Fibroblast of skin of right biceps (primary cell): Measurements from ENCODE around the gene ANAPC5.
A peak's percentile ranks its signal among the peaks of the same experiment; 100 is the strongest.
"Not testable (repeated sequence)": the region's sequence is repeated elsewhere in the genome, so short reads cannot be mapped to it uniquely, and the experiment has no call there.

Experiments
- DNase-seq: peaks from one replicate; pipeline ENCODE4 v3.0.0-alpha.2; 2013

The ANAPC5 gene, protein sequence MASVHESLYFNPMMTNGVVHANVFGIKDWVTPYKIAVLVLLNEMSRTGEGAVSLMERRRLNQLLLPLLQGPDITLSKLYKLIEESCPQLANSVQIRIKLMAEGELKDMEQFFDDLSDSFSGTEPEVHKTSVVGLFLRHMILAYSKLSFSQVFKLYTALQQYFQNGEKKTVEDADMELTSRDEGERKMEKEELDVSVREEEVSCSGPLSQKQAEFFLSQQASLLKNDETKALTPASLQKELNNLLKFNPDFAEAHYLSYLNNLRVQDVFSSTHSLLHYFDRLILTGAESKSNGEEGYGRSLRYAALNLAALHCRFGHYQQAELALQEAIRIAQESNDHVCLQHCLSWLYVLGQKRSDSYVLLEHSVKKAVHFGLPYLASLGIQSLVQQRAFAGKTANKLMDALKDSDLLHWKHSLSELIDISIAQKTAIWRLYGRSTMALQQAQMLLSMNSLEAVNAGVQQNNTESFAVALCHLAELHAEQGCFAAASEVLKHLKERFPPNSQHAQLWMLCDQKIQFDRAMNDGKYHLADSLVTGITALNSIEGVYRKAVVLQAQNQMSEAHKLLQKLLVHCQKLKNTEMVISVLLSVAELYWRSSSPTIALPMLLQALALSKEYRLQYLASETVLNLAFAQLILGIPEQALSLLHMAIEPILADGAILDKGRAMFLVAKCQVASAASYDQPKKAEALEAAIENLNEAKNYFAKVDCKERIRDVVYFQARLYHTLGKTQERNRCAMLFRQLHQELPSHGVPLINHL

DNA sequence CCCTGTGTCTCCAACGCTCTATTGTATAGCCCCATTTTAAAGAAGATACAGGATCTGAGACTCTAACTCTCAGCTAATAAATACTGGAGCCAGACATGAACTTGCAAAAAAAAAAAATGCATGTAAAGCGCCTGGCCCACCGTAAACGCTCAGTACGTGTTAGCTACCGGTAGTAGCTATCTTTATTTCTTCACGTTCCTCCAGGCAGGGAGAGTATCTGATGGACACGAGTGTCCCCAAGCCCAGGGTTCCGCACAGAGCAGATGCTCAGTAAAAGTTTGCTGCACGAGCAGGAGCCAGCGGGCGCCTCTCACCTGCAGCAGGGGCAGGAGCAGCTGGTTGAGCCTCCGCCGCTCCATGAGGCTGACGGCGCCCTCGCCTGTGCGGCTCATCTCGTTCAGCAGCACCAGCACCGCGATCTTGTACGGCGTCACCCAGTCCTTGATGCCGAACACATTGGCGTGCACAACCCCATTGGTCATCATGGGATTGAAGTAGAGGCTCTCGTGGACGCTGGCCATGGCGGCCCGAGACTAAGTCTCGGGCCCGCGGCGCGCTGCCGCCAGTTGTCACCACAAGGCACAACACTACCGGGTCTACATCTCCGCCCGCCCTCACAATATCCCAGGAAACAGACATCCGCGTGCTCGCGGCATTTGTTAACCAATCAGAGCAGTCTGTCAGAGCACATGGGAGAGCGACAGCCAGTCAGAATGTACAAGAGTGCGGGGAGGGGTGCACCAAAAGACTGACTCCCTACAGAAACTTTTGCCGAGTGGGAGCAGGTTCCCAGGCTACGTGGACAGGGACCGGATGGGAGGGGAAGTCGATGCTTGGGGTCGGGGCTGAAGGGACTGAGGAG lies at the start of gene ANAPC5:
Gene ANAPC5 (minus strand): TSS at position 592 of the 862 bp plus-strand sequence. CDS start 71 bp downstream, at position 521.
- peak; percentile 99 for DNase-seq

DNA sequence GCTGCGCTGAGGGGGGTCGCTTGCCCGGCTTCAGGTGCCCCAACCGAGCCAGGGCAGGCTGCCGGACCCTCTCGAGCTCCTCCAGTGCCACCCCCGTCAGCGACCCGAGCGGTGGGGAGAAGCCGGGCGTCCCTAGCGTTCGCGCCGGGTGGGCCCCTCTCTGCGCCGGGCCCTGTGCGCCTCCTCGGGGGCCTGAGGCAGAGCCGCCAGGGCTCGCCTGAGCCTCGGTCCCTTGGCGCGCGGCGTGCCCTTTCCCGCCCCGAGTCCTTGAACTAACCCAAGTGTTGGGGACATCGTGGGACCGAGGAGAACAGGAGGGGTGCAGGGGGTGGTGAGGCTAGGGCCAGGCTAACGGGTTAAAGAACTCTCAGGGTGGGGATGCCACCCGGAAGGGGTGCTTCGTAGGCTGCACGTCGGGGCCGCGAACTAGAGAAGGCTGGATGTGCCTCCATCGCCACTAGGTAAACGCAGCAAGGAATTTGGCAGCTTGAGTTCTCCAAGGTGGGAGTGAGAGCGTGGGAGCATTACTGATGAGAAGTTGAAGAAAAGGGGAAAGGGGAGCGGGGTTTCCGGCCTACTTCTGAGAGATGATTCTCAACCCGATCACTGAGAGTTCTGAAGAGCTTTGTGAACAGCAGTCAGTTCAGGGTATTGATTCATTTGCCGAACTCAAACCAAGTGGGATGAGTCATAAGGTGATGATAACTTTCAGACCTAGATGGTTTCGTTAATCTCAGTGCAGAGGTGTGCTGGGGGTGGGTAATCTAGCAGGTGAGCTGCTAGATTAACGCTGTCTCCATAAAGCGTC lies 48.3 kb upstream of the ANAPC5 start:
- peak; percentile 41 for DNase-seq

DNA sequence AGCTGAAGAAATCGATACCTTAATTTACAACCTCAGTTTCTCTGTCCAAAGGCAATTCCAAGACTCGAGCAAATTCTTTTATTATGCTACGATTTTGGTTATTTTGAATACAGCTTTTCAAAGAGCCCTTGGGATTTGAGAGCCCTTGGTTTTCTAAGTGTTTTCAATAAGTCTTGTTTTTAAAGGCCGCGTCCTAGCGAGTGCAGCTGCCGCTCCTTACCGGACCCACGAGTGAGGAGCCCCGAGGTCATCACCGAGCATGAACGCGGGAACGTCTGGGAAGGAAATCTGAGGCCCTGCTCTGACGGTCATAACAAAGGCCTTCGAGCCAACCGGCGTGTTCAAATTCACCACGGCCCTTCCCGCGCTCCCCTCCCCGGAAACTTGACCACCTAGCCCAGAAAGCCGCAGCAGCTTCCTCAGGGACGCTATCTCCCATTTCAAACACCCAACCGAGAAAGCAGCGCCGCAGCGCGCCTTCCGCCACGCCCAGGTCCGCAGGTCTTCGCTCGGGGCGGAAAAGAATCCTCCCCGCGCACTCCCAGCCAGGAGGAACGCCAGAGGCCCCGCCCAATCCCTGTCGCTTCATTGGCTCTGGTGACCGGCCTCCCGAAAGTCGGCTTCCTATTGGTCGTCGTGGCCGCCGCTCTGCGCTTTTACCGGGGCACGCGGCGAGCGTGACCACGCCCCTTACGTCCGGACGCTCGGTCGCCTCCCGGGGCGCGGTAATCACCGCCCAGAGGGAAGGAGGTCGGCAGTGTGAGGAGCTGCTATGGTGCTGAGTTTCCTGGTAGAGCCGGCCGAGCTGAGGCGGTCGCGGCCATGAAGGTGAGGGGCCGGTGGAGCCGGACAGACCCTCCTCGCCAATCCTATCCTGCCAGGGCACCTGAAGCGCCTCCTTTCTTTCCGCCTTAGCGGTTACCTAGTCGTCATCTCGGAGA lies 47.5 kb upstream of the ANAPC5 start, which contains the start of gene RNF34:
Gene RNF34 (plus strand): TSS at position 728 of the 941 bp plus-strand sequence. CDS start 95 bp downstream, at position 823.
- peak; percentile 99 for DNase-seq

DNA sequence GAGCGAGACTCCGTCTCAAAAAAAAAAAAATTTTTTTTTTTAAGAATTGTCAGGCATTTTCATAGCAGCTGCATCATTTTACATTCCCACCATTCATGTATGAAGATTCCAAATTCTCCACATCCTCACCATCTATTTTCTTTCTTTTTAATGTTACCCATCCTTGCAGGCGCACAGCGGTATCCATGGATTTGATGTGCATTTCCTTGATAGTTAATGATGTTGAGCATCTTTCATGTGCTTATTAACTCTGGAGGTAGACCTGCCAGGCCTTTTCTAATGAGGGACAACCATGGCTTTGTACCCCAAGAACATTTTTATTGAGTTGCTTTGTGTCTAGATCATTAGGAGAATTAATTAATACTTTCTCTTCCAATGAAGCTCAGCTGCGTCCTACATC lies 46.1 kb upstream of the ANAPC5 start:
- DNase-seq, result no peak

DNA sequence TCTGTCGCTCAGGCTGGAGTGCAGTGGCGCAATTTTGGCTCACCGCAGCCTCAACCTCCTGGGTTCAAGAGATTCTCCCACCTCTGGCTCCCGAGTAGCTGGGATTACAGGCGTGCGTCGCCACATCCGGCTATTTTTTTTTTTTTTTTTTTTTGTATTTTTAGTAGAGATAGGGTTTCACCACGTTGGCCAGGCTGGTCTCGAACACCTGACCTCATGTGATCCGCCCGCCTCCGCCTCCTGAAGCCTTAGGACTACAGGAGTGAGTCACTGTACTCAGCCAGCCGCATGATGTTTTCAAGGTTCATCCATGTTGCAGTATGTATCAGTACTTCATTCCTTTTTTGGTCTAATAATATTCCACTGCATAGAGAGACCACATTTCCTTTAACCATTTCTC lies 45.3 kb upstream of the ANAPC5 start:
- no peak for DNase-seq

DNA sequence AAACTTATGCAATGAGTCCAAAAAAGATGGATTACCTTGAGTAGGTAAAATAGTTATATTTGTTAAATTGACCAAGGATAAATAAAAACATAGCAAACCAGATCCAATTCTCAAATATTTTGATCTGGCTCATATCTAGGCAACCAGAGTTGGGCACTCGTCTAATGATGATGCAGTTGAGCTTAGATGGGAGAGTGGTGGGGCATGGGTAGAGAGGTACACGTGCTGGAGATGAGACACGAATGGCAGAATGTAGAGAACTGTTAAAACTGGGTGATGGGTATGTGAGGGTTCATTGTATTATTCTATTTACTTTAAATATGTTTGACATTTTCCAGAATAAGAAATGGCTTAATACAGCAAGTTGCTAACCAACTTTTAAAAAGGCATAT lies 40.1 kb upstream of the ANAPC5 start:
- DNase-seq, result no peak

DNA sequence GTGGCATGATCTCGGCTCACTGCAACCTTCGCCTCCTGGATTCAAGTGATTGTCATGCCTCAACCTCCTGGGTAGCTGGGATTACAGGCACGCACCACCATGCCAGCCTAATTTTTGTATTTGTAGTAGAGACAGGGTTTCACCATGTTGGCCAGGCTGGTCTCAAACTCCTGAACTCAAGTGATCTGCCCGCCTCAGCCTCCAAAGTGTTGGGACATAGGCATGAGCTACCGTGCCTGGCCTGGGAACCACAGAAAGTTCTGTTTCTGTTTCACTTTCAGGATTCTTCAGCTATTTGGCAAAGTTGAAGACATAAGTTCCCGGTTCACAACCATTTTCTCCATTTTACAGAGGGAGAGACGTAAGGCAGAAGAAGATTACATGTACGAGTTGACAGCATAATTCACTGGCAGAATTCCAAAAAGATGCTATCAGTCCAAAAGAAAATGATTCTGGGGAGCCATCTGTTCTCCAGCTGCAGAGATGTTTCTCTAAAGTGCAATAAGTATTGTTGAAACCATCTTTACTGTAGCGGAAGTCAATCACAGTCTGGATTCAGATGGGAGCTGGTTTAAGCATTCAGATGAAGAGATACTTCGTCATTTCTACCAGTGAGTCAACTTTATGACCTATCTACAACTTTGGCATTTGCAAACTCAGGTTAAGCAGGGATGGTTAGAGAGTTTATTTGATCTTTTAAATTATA lies 39.6 kb upstream of the ANAPC5 start:
- peak; percentile 56 for DNase-seq

DNA sequence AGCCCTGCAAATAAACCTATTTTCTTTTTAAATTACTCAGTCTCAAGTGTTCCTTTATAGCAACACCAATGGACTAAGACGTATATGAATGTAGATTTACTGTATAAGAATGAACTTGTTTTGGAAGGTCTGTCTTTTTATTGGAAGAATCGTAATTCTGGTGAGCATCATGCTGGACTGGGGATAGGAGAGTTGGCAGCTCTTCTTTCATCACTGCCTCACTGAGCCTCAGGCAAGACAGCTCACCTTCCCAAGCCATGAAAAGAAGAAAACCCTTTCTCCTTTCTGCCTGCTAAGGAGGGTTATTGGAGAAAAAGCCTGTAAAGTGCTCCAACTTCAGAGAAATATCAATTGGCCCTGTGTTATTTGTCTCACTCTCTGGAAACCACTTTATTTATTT lies 38.6 kb upstream of the ANAPC5 start:
- no peak for DNase-seq

DNA sequence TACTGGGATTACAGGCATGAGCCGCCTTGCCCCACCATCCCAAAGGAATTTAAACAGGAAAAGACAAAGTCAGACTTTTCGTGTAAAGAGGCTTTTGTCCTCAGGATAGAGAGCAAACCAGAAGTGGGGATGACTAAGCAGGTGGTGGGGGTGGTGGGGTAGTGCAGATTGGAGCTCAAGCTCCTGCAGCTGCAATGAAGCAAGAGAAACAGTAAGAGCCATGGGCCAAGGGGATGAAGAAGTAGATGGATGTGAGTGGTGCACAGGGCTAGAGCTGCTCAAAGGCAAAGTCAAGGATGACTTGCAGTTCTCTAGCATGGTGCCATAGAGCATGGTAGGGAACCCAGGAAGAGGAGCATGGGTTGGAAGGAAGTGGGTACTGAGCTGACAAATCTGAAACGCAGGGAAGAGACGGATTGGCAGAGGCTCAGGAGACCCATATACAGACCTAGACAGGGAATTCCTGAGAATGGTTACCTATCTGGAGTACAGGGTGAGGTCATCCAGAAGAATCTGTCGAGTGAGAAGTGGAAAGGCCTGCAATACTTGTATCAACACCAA lies 36.3 kb upstream of the ANAPC5 start:
- DNase-seq, result peak; percentile 88

DNA sequence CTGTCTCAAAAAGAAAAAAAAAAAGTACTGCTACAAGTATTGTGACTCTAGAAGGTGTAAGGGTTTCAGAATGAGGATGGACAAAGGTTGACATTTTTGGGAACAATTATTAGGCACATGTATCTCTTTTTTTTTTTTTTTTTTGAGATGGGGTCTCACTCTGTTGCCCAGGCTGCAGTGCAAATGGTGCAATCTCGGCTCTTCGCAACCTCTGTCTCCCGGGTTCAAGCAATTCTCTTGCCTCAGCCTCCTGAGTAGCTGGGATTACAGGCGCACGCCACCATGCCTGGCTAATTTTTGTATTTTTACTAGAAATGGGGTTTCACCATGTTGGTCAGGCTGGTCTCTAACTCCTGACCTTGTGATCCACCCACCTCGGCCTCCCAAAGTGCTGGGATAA lies 32.7 kb upstream of the ANAPC5 start:
- not testable (repeated sequence) for DNase-seq

DNA sequence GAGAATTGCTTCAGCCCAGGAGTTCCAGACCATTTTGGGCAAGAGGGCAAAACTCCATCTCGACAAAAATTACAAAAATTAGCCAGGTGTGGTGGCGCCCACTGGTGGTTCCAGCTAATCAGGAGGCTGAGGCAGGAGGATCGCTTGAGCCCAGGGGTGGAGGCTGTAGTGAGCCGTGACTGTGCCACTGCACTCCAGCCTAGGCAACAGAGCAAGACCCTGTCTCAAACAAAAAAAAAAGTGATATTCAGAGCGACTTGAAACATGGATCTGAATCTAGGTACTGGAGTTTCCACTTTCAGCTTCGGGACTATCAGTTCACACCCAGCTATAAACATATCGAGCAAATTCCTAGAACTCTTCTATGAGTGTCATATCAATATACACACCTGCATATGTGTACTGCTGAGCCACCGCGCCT lies 31.4 kb upstream of the ANAPC5 start:
- no peak for DNase-seq

DNA sequence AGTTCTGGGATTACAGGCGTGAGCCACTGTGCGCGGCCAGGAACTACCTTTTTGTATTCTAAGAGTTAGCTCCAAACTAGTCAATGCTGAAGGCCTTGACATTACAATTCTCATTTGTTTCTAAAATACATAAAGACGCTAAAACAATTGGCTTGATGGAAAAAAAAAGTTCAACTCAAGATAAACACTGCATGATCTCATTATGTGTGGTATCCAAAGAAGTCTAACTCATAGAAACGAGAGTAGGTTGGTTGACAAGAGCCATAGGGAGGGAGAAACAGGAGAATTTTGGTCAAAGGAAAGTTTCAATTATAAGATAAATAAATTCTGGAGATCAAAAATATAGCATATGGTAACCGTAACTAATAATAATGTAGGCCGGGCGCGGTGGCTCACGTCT lies 27.7 kb upstream of the ANAPC5 start:
- DNase-seq, result no peak

DNA sequence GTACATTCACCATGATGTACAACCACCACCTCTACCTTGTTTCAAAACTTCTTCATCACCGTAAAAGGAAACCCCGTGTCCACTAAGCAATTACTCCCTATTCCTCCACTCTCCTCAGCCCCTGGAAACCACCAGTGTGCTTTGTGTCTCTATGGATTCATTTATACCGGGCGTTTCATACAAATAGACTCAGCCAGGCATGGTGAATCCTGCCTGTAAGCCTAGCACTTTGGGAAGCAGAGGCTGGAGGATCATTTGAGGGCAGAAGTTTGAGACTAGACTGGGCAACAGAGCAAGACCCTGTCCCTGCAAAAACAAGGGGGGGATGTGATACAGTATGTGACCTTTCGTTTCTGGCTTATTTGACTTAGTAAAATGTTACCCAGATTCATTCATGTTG lies 26.5 kb upstream of the ANAPC5 start:
- no peak for DNase-seq

DNA sequence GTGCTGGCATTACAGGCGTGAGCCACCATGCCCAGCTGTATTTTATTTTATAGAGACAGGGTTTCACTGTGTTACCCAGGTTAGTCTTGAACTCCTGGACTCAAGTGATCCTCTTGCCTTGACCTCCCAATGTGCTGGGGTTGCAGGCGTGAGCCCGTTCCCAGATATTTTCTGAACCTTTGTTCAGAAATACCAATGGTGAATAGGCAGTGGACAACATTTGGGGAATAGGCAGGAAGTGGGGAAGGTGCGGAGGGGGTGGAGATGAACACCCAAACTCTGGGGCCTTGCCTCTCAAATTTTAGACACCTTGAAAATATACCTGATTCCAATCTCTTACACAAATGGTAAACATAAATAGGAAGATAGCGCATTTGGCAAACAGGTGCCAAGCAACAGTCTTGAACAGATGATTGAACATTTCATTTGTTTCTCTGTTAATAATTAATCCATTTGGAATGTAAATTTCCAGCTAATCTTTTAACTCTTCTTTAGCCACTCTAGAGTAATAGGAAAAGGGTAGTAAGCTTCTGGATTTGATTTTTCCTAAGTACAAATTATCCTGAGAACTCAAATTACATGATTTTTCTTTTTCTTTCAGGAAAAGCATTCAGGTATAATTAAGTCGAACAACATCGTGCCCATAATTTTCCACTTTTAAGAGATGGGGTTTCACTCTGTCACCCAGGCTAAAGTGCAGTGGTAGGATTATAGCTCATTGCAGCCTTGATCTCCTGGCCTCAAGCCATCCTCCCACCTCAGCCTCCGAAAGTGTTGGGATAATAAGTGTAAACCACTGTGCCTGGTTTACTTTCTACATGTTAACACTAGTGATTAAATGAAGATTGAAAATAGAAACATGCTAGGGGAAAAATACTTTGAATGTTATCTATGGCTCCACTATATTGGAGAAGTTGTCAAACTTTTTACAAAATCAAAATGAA lies 24.8 kb upstream of the ANAPC5 start:
- no peak for DNase-seq

DNA sequence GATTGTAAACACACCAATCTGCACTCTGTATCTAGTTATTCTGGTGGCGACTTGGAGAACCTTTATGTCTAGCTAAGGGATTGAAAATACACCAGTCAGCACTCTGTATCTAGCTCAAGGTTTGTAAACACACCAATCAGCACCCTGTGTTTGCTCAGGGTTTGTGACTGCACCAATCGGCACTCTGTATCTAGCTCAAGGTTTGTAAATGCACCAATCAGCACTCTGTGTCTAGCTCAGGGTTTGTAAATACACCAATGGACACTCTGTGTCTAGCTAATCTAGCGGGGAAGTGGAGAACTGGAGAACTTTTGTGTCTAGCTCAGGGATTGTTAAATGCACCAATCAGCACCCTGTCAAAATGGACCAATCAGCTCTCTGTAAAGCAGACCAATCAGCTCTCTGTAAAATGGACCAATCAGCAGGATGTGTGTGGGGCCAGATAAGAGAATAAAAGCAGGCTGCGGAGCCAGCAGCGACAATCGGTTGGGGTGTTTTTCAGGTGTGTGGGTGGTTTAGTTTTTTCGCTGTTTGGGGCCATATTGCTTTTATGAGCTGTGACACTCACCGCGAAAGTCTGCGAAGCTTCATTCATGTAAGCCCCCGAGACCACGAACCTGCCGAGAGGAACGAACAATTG lies 22.9 kb upstream of the ANAPC5 start:
- DNase-seq, result not testable (repeated sequence)

DNA sequence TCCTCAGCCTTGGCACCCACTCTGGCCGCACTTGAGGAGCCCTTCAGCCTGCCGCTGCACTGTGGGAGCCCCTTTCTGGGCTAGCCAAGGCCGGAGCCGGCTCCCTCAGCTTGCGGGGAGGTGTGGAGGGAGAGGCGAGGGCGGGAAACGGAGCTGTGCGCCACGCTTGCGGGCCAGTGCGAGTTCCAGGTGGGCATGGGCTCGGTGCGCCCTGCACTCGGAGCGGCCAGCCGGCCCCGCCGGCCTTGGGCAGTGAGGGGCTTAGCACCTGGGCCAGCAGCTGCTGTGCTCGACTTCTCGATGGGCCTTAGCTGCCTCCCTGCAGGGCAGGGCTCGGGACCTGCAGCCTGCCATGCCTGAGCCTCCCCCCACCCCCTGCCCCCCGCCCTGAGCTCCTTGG lies 22.1 kb upstream of the ANAPC5 start:
- DNase-seq, result not testable (repeated sequence)

DNA sequence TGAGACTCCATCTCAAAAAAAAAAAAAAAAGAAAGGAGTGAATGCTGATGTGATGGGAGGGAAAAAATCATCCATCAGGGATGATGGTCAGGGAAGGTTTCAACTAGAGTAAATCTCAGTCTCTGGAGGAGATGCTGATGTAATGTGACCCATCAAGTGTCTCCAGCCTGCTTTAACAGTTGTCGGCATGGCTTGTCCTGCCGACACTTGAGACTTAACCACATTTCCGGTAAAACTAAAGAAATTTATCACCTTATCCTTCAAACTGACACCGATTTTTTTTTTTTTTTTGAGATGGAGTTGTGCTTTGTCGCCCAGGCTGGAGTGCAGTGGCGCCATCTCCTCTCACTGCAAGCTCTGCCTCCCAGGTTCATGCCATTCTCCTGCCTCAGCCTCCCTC lies 21.5 kb upstream of the ANAPC5 start:
- no peak for DNase-seq

DNA sequence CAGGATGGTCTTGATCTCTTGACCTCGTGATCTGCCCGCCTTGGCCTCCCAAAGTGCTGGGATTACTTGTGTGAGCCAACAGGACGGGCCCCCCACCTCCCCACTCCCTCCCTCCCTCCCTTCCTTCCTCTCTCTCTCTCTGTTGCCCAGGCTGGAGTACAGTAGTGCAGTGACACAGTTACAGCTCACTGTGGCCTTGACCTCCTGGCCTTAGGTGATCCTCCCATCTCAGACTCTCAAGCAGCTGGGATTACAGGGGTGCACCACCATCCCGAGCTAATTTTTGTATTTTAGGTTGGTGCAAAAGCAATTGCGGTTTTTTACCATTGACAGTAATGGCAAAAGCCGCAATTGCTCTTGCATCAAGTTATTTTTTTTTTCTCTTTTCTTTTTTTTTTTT lies 19.2 kb upstream of the ANAPC5 start:
- DNase-seq, result no peak
